MCF 10A (cell line): ENCODE results near the gene C6orf58. TPM values are rescaled to one million over a fixed set of nuclear protein-coding genes. Genes with fewer than 3 reads are reported as not detected.

Source experiments
- Bru-seq: library from RNA; stranded (reverse); fragments of 400-500 nt; gene quantifications from one replicate; lab custom pipeline; 2021; lab: Mats Ljungman, UMichigan
- BruChase-seq, 2 experiments: library from RNA; stranded (reverse); fragments of 400-500 nt; gene quantifications; one replicate each; lab custom pipeline; 2021; lab: Mats Ljungman, UMichigan
- BruUV-seq: library from RNA; stranded (reverse); fragments of 400-500 nt; replicated peaks from 2 replicates; lab custom pipeline; 2021; lab: Mats Ljungman, UMichigan
- CTCF ChIA-PET: fragments of 300-600 bp; sonication (Branson Sonifier 250); formaldehyde crosslinking; extraction: SDS; loops from one replicate; lab custom pipeline; 2021; ENCODE audit warnings: antibody characterized with exemption, inconsistent platforms; lab: Yijun Ruan, JAX
- POLR2A ChIA-PET: fragments of 300-600, 350-650 bp; sonication (Branson Sonifier 250); formaldehyde crosslinking; extraction: SDS; loops from one replicate; lab custom pipeline; 2020; ENCODE audit warnings: antibody characterized with exemption, inconsistent platforms; lab: Yijun Ruan, JAX
- DNase-seq: peaks from one replicate; pipeline ENCODE4 v3.0.0-alpha.2; 2018; ENCODE audit not compliant: unreplicated experiment
- H3K27ac Mint-ChIP-seq: one replicate; pipeline ENCODE4 v1.8.0; 2022; ENCODE audit warnings: mild to moderate bottlenecking, low read depth, mixed read lengths; ENCODE audit not compliant: unreplicated experiment
- H3K27me3 Mint-ChIP-seq: one replicate; pipeline ENCODE4 v1.8.0; 2022; ENCODE audit warnings: mixed read lengths; ENCODE audit not compliant: insufficient read depth, unreplicated experiment
- H3K36me3 Mint-ChIP-seq: one replicate; pipeline ENCODE4 v1.8.0; 2022; ENCODE audit warnings: mild to moderate bottlenecking, moderate library complexity, mixed read lengths; ENCODE audit not compliant: insufficient read depth, unreplicated experiment
- H3K4me1 Mint-ChIP-seq: one replicate; pipeline ENCODE4 v1.8.0; 2022; ENCODE audit warnings: mixed read lengths; ENCODE audit not compliant: insufficient read depth, unreplicated experiment
- H3K4me3 Mint-ChIP-seq: one replicate; pipeline ENCODE4 v1.8.0; 2022; ENCODE audit warnings: mild to moderate bottlenecking, moderate library complexity, mixed read lengths; ENCODE audit not compliant: unreplicated experiment
- H3K9me3 Mint-ChIP-seq: one replicate; pipeline ENCODE4 v1.8.0; 2022; ENCODE audit warnings: mixed read lengths; ENCODE audit not compliant: unreplicated experiment
- intact Hi-C: fragments of 100-400 bp; cut with micrococcal nuclease; formaldehyde crosslinking; loops from 2 replicates; pipeline ENCODE4 v1.14.1; 2022
- long read RNA-seq: library from polyadenylated mRNA; stranded (forward); transcript quantifications from one replicate; pipeline ENCODE4 v2.0.0, GENCODE V29; 2022
- total RNA-seq: library from RNA; stranded (reverse); gene quantifications from 2 replicates; pipeline ENCODE4 v1.2.3, GENCODE V29; 2022
- TF ChIP-seq, protein P1 (sequence below): fragments of 200-600 bp; IDR thresholded peaks from one replicate; pipeline ENCODE4 v1.8.0; 2022; ENCODE audit warnings: antibody characterized with exemption, mild to moderate bottlenecking; ENCODE audit not compliant: unreplicated experiment

Gene C6orf58
- total RNA-seq (not detected in 2 replicates), Bru-seq, nascent RNA (percentile 25 among the genes with signal in this experiment), BruChase-seq, experiment 1, labeled RNA remaining after a 6-hour chase (percentile 18 among the genes with signal in this experiment), BruChase-seq, experiment 2, labeled RNA remaining after a 2-hour chase (percentile 31 among the genes with signal in this experiment)
- long read RNA-seq, partial matches to known transcripts = 0 of 1 reads
- long read RNA-seq, other reads (novel, unspliced or antisense) = 1 of 1 reads

DNA sequence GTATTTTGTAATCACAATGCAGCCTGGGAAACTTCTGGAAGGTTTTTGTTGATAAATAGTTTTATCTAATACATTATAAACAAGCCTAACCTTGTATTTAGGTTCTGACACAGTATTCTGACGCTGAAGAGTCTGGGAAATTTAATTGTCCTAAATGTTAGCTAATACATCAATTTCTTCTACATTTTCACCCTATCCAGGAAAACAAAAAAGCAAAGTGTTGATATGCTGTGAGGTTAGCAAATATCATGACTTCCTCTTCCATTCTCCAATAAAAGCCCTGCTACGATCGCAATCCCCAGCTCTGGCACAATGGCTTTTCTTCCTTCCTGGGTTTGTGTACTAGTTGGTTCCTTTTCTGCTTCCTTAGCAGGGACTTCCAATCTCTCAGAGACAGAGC is at the start of gene C6orf58:
Gene C6orf58, plus strand, starts transcription at position 301 of the 400 bp plus-strand sequence. Its CDS starts 12 bp downstream, at position 313.
- Mint-ChIP-seq H3K4me3 (no peak within 1 kb of the TSS), H3K27me3 (no peaks in the 10 kb centered on the region), H3K4me1 (no peaks in the 10 kb centered on the region), H3K9me3 (no peaks in the 10 kb centered on the region), H3K27ac (no peak within 1 kb of the TSS), H3K36me3 (no peaks in the 10 kb centered on the region)
- intact Hi-C loops = no loop called here
- no peak for DNase-seq
- ChIA-PET CTCF (interaction anchor here (0.6 to 1.2 kb wide), 2 partner anchors 65 to 472 kb away, joined by 3 to 5 read pairs; no protein-coding TSS in a partner anchor), POLR2A (no interaction called here)
- no TSS peak for BruUV-seq
- TF ChIP-seq, protein P1, sequence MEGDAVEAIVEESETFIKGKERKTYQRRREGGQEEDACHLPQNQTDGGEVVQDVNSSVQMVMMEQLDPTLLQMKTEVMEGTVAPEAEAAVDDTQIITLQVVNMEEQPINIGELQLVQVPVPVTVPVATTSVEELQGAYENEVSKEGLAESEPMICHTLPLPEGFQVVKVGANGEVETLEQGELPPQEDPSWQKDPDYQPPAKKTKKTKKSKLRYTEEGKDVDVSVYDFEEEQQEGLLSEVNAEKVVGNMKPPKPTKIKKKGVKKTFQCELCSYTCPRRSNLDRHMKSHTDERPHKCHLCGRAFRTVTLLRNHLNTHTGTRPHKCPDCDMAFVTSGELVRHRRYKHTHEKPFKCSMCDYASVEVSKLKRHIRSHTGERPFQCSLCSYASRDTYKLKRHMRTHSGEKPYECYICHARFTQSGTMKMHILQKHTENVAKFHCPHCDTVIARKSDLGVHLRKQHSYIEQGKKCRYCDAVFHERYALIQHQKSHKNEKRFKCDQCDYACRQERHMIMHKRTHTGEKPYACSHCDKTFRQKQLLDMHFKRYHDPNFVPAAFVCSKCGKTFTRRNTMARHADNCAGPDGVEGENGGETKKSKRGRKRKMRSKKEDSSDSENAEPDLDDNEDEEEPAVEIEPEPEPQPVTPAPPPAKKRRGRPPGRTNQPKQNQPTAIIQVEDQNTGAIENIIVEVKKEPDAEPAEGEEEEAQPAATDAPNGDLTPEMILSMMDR = no peak

DNA sequence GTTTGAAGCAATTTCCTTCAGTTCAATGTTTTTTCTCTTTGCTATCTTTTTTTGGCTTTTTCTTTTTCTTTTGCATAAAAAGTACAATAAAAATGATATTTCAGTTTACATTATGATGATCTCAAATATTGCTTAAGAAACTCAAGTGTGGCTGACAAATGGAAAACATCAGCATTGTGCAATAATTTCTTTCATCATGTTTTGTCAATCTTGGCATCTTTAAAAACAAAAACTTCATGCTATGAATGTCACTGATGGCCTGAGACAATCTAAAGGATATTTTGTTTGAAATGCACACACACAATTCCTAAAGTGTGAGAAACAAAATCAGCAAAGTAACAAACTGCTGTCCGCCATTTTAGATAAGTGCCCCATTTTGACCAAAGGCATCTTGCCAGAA is 44.0 kb upstream of the C6orf58 start:
- no peaks in the 10 kb centered on the region for H3K9me3 Mint-ChIP-seq
- H3K4me1 Mint-ChIP-seq = no peaks in the 10 kb centered on the region
- H3K36me3 Mint-ChIP-seq = no peaks in the 10 kb centered on the region
- no TSS peak for BruUV-seq
- TF ChIP-seq, protein P1 = no peak
- ChIA-PET CTCF (interaction anchor here (0.7 to 1.0 kb wide), 2 partner anchors 14 to 162 kb away, joined by 3 read pairs; no protein-coding TSS in a partner anchor), POLR2A (interaction anchor here (0.8 kb wide), 1 partner anchor 16 kb away, joined by 4 read pairs; no protein-coding TSS in a partner anchor)
- DNase-seq = peak; percentile 39
- intact Hi-C loops = no loop called here
- peaks cover 33% of the 10 kb centered on the region for H3K27me3 Mint-ChIP-seq
- no peak overlapping the region for H3K4me3 Mint-ChIP-seq
- H3K27ac Mint-ChIP-seq = no peak overlapping the region

DNA sequence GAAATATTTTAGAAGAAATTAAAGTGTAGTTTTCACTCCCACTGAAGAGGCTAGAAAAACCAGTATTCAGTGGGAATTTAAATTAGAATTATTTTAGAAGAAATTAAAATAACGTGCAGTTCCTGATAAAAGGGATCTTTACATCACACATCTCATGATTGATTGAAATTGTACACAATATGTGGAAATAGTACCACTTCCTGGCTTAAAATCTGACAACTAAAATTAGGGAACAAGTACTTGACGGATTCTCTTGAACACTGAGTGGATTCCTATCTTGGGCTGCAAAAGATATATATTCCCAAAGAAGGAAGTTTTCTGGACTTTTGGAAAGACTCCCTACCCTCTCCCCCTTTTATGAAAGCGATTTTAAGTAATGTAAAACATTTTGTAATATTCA is 43.2 kb upstream of the C6orf58 start:
- TF ChIP-seq, protein P1 = no peak
- peaks cover 33% of the 10 kb centered on the region for H3K27me3 Mint-ChIP-seq
- intact Hi-C loops = no loop called here
- H3K9me3 Mint-ChIP-seq = no peaks in the 10 kb centered on the region
- BruUV-seq = no TSS peak
- H3K4me3 Mint-ChIP-seq = no peak overlapping the region
- H3K4me1 Mint-ChIP-seq = peaks cover 1% of the 10 kb centered on the region
- ChIA-PET POLR2A (no interaction called here), CTCF (interaction anchor here (0.9 to 1.2 kb wide), 3 partner anchors 17 to 202 kb away, joined by 3 to 4 read pairs (median 3); no protein-coding TSS in a partner anchor)
- no peak overlapping the region for H3K27ac Mint-ChIP-seq
- no peaks in the 10 kb centered on the region for H3K36me3 Mint-ChIP-seq
- no peak for DNase-seq

DNA sequence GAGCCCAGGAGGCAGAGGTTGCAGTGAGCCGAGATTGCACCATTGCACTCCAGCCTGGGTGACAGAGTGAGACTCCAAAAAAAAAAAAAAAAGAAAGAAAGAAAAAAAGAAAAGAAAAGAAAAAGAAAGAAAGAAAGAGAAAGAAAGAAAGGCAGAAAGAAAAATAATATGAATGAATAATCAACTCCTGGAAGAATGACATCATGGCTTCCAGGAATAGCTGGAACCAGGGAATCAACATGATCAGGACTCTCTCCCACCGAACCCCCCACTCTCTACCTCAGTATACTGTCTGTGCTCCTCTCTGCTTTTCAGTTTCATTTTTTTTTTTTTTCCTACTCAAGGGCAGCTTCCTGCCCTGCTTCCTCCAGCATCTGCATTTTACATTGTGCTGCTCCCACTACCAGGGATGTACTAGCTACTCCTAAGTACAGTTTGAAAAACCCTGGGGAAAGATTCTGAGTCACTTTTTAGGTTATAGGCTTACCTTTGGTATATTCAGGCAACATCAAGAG is 38.2 kb upstream of the C6orf58 start:
- no peak overlapping the region for H3K27ac Mint-ChIP-seq
- ChIA-PET POLR2A (interaction anchor here (0.7 to 1.4 kb wide), 3 partner anchors 10 to 76 kb away, joined by 3 to 4 read pairs (median 3); no protein-coding TSS in a partner anchor), CTCF (interaction anchor here (0.6 to 6.0 kb wide), 44 partner anchors 8 to 1423 kb away, joined by 3 to 92 read pairs (median 4); partner anchors contain the start of genes KIAA0408, MTCL3 and RNF146)
- no peaks in the 10 kb centered on the region for H3K9me3 Mint-ChIP-seq
- TF ChIP-seq, protein P1 = no peak
- H3K4me3 Mint-ChIP-seq = no peak overlapping the region
- H3K4me1 Mint-ChIP-seq = peaks cover 5% of the 10 kb centered on the region
- DNase-seq = no peak
- no peaks in the 10 kb centered on the region for H3K36me3 Mint-ChIP-seq
- no TSS peak for BruUV-seq
- intact Hi-C loops = loop anchor here (1.0 to 5.0 kb wide), 3 partner anchors 74 to 347 kb away; no protein-coding TSS in a partner anchor
- peaks cover 41% of the 10 kb centered on the region for H3K27me3 Mint-ChIP-seq
